Nucleus accumbens (tissue), 56 donors: Measurements from ENCODE around the gene GKAP1.
A peak's percentile ranks its signal among the peaks of the same experiment; 100 is the strongest.
"Not testable (repeated sequence)": the region's sequence is repeated elsewhere in the genome, so short reads cannot be mapped to it uniquely, and the experiment has no call there.

Experiments used
- DNase-seq, 56 donors: peaks; one replicate each; lab custom pipeline; 2025; lab: John Stamatoyannopoulos, UW

The GKAP1 gene

DNA sequence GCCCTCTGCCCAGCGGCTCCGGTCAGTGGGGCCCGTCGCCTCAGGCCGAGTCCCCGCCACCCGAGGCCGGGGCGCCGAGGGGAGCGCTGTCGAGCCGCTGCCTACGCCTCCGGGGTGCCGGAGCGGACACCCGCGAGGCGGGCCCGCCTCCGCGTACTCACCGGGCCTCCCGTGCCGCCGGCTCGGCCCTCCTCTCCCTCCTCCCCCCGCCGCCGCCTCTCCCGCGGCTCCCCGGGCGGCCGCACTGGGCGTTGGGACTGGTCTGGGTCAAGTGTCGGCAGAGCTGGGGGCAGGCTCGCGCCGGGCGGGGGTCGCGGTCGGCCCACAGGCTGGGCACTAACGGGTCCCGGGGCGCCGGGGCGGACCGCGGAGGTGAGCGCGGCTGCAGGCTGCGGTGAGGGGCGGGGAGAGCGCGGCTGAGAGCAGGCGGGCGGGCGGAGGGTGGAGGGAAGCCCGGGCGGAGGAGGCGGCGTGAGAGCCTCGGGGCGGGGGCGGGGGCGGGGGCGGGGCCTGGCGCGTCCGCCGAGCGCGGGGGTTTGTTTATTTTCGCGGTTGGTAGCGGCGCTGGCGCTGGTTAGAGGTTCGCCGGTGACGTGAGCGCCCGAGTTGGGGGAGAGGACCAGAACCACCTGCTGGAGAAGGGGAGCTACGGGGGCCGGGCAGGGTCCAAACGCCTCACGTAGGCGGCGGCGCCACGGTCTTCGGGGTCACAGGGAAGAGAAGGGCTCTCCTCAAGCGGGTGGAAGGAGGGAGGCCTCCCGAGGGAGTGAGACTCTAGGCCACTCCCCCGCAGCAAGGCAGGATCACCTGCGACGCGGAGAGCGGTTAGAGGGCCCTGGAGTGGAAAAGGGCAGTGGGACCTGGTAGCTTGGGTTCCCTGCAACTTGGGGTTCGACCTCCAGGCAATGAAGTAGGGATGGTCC is at the start of gene GKAP1:
GKAP1 (minus strand) TSS at position 414 of the 923 bp plus-strand sequence. CDS start 11,252 bp downstream, outside the sequence.
- peak in 55 of 56 donors; percentile 24 to 93 (median 71) for DNase-seq

DNA sequence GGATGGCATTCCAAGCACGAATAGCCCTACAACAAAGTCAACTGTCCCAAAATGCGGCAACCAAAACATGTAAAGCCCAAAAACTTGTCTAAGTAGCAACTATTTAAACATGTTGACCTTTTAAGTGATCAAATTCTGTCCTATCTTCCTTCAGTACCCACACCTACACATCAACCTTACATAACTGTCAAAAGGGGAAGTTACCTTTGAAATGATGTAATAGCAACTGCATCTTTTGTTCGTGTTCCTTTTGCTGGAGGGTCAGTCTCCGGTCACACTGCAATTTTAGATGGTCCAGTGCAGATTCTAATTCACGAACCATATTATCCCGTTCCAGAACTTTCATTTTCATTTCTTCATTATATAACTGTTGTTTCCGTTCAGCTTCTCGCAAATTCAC is 32.3 kb upstream of the GKAP1 start:
- not testable (repeated sequence) for DNase-seq

DNA sequence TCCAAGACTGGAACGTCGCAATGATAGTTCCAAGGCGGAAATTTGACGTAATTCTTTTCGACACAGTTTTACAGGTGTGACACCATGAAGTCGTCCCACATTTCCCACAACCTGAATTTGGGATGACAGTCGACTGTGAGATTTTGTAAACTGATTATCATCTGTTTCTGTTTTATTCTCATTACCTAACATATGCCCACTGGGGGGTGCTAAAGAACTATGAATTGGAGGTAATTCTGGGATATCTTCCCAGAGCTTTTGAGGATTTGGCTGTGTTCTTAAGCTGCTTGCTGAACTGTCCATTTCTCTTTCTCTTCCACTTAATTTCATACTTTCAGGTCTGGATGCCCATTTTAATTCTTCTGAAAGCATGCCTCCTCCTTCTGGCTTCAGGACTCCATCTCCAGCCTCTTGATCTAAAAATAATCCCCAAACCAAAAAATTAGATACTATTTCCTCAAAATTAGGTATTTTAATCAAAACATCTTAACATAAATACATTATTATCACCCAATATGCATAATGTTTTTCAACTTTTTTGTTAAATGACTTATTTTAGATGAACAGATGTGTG is 19.6 kb upstream of the GKAP1 start:
- DNase-seq: not testable (repeated sequence)

DNA sequence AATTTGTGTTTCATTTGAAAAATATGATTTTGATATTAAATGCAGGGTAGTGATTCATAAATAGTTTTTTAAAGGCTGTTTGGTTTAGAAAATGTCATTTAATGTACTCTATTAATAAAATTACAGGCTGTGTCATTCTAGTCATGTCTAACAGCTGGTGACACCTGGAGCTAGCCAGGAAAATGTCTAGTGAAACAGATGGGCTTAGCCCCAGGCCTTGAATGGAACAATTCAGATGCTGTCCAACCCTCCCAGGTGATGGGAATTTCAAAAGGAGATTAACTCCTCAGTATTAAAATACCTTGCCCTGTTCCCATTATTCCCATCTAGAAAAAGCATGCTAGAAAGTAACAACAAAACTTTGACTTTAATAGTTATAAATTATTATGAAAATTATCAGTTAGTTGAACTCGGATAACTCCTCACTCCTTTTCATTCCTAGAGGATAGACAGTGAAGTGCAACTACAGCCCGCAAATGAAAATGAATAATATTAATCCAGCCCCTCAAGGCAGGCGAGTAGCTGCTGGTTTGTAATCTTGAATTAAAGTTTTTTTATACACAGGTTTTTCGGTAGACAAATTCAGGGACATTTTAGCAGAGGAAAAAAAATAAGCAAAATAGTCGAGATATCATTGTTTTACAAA is 13.0 kb upstream of the GKAP1 start:
- DNase-seq: not testable (repeated sequence)

DNA sequence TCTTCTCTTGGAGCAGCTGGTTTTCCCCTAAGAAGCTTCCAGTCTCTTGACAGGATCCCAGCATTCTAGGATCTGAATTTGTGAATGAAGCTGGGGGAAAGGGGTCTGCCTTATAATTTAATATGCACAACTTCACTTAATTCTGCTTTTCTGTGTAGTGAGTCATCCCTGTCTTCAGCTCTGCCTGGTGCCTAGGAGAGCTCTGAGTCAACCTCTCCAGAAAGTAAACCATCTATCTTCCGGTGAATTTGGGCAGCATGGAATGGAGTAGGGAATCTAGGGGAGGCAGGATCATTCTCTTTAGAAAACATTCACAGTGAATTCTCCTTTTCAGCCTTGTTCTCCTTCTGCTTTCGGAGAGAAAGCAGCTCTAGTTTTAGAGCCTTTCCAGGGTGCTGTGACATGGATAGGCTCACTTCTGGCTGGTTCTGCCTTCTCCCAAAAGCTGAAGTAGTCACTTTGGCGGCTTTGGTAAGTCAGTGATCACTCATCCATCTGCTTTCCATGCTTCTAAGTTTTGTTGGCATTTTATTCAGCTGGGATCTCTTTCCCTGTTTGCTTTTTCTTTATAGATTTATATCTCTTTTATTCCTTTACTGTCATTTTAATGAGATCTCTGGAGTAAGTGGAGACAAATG is 7.5 kb upstream of the GKAP1 start:
- DNase-seq: peak in 3 of 56 donors; percentile 1 to 3 (median 1)

DNA sequence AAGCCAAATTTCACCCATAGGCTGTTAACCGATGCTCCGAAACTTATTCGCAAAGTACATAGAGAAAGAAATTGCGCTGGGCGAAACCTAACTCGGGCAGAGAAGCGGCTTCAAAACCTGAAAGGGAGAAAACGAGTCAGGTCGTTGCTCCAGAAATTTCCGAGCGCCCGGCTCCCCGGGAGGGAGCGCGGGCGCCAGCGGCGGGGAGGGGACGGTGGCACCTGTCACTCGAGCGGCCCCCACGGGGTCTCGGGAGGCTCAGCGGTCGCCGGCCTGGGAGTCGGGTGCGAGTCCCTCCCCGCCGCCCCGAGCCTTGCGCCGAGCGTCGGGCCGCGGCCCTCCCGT is 586 bp downstream of the GKAP1 start:
- peak in 27 of 56 donors; percentile 15 to 72 (median 44) for DNase-seq

DNA sequence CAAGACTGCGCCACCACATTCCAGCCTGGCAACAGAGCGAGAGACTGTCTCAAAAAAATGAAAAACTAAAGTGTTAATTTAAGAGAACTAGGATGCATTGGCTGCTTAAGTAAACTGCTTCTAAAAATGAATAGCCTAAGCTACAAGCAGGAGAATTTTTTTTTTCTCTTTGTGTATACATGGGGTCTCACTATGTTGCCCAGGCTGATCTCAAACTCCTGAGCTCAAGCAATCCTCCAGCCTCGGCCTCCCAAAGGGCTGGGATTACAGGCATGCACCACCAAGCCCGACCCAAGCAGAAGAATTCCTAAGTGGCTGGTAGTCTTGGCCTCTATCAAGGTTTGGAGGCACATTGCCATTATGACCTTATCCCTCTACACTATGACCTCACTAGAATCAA is 2.4 kb downstream of the GKAP1 start:
- DNase-seq: not testable (repeated sequence)

DNA sequence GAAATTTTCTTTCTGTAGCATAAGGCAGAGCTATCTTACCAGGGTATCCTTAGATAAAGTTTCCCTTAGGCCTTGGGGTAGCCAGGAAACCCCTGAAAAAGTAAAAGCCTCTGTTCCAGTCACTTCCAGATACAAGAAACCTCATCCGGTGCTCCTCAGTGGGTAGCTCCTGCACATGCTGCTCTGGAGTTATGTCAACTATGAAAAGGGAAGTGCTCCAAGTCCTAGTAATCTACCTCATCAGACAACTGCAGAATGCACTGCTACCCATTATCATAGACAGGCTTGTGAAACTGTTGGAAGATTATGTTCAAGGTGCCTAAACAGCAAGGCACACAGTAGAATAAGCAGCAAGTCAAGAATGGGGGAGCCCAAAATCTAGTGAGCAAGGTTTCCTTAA is 8.4 kb downstream of the GKAP1 start:
- DNase-seq: not testable (repeated sequence)

DNA sequence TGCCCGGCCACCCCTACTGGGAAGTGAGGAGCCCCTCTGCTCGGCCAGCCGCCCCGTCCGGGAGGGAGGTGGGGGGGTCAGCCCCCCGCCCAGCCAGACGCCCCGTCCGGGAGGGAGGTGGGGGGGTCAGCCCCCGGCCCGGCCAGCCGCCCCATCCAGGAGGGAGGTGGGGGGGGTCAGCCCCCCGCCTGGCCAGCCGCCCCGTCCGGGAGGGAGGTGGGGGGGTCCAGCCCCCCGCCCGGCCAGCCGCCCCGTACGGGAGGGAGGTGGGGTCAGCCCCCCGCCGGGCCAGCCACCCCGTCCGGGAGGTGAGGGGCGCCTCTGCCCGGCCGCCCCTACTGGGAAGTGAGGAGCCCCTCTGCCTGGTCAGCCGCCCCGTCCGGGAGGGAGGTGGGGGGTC is 13.1 kb downstream of the GKAP1 start:
- DNase-seq: not testable (repeated sequence)

DNA sequence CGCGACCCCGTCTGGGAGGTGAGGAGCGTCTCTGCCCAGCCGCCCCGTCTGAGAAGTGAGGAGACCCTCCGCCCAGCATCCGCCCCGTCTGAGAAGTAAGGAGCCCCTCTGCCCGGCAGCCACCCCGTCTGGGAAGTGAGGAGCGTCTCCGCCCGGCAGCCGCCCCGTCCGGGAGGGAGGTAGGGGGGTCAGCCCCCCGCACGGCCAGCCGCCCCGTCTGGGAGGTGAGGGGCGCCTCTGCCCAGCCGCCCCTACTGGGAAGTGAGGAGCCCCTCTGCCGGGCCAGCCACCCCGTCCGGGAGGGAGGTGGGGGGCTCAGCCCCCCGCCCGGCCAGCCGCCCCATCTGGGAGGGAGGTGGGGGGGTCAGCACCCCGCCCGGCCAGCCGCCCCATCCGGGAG is 13.6 kb downstream of the GKAP1 start:
- DNase-seq: not testable (repeated sequence)

DNA sequence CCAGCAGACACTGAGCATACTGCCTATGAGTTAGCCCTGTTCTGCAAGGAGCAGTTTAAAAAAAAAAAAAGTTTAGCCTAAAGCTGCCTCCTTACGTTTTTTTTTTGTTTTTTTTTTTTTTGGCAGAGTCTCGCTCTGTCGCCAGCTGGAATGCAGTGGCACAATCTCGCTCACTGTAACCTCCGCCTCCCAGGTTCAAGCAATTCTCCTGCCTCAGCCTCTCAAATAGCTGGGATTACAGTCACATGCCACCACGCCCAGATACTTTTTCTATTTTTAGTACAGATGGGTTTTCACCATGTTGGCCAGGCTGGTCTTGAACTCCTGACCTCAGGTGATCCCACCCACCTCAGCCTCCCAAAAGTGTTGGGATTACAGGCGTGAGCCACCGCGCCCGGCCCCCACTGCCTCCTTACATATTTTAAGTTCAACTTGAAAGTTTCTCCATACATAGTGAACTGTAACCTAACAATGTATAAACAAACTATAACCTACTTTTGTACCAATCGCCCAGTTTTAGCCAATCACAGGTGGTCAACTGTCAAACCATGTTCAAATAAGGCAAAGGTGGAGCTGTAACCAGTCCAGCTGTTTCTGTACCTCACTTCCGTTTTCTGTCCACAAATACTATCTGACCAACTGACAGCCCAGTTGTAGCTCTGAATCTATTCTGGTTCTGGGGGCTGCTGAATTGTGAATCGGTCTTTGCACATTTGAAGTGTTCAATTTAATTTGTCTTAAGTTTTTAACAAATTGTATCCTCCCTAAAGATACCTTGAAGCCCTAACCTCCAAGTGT is 17.1 kb downstream of the GKAP1 start:
- no peak for DNase-seq

DNA sequence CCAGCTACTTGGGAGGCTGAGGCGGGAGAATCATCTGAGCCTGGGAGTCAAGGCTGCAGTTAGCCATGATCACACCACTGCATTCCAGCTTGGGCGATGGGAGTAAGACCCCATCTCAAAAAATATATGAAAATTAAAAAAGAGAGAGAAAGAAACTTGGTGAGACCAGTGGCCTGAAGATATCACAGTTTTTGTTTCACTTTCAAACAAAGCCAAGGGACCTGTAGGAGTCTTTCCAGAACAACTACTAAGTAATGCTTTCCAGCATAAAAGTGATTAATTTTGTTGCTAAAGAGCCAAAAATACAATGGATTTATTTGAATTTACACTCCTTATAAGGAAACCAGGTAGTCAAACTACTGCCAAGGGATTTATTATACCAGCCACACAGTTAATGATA is 23.5 kb downstream of the GKAP1 start:
- DNase-seq: no peak

DNA sequence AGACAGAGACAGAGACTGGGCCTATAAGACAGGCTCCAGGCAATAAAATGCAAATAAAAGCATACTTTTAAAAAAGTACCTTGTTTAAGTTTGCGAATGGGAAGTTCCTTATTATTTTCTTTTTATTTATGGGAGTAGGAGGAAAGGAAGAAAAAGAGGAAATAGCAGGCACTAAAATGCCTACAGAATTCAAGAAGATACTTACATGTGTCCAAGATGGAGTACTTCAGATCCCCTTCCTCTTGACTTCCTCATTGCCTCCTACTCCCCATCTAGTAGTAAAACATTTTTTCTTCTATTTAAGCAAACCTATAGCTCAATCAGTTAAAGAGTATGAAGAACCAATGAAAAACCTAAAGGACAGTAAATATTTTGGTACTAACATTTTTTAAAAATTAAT is 24.8 kb downstream of the GKAP1 start:
- no peak for DNase-seq

DNA sequence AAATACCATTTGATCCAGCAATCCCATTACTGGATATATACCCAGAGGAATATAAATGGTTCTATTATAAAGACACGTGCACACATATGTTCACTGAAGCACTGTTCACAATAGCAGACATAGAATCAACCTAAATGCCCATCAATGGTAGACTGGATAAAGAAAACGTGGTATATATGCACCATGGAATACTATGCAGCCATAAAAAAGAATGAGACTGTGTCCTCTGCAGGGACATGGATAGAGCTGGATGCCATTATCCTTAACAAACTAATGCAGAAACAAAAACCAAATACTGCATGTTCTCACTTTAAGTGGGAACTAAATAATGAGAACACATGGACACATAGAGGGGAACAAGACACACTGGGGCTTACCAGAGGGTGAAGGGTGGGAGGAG is 39.4 kb downstream of the GKAP1 start:
- no peak for DNase-seq

DNA sequence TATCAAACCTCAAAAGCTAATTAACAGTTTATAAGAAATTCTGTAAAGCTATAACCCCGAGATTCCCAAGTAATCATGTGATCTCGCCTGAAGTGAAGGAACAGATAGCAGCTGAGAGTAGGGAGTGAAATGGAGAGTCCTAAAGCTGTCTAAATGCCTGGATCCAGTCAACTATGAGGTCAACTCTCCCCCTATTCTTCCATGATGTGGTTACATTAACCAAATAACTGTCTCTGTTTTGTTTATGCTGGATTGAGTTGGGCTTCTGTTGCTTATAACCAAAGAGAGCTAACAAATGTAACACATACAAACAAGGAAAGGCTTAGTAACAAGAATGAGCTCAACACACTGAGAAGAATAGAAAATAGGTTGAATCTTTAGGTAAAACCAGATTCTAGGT is 41.6 kb downstream of the GKAP1 start:
- no peak for DNase-seq

DNA sequence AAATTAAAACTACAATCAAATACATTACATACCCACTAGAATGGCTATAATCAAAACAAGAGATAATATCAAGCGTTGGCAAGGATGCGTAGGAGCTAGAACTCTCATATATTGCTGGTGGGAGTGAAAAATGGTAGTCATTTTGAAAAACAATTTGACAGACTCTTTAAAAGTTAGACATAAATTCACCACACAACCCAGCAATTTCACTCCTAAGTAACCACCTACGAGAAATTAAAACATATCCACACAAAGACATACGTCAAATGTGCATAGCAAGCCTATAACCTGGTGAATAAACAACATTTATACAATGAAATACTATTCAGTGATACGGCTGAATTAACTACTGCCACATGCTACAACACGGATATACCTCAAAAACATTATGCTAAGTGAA is 44.7 kb downstream of the GKAP1 start:
- no peak for DNase-seq

DNA sequence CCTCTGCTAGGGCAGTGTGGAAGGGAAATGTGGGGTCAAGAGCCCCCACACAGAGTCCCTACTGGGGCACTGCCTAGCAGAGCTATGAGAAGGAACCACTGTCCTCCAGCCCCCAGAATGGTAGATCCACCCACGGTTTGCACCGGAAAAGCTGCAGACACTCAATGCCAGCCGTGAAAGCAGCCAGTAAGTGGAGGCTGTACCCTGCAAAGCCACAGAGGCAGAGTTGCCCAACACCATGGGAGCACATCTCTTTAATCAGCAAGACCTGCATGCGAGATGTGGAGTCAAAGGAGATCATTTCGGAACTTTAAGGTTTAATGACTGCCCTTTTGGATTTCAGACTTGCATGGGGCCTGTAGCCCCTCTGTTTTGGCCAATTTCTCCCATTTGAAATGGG is 52.2 kb downstream of the GKAP1 start:
- no peak for DNase-seq

DNA sequence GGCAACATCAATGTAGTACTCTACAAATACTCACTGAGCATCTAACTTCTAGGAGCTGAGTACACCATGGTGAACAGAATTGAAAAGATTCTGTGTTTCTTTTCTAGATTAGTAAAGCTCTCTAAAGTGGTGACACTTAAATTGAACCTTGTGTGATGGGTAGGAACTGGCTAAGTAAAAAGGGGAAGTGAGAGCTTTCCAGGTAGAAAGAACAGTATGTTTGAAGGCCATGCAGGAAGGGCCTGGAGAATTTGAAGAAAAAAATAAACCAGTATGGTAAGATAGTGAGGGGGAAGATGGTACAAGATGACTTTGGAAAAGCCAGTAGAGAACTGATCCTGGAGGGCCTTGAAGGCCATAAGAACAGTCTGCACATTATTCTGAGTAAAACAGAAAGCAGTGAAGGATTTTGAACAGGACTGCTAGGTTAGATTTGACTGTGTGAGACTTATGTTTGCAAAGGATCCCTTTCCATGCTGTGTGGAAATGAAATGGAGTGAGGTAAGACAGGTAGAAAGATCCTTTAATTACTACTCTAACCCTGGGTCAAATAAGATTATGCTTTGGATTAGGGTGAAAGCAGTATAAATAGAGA is 63.1 kb downstream of the GKAP1 start:
- no peak for DNase-seq

DNA sequence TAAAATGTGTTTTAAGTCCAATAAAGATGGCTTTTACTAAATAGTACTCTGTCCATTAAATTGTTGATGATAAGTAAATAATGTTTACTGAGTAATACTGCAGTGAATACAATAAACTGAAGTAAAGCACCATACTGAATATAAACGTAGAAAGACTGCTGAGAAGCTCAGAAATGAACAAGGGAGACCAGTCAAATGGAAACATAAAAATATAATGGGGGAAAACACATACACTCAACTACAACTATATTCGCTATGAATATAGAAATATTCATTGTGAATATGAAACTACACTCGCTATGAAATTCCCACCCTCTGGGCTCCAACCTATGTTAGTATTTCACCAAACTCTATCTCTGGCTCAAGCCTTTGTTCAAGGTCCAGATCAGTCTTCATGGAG is 67.9 kb downstream of the GKAP1 start:
- DNase-seq: no peak

DNA sequence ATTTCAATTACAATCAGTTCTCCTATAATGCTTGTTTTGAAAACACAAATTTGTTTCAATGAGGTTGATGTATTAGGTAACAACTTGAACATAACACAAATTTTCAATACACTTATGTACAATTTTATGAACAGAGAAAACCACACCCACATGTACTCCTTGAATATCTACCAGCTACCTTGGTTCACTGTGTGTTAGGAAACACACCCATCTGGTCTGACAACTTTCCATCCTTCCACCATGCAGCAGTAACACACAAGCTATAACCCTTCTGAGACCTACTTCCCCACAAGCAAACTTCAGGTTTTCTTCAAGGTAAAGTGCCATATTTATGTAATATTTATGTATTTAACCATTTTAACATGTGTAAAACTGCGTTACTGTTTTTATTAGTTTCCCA is 73.4 kb downstream of the GKAP1 start:
- DNase-seq: no peak
